ENCODE data around the gene TAOK3. TPM values are rescaled to one million over a fixed set of nuclear protein-coding genes. Genes with fewer than 3 reads are reported as not detected.
"Not testable (repeated sequence)": the region's sequence is repeated elsewhere in the genome, so short reads cannot be mapped to it uniquely, and the experiment has no call there.

Gene TAOK3
- total and polyA plus RNA-seq, 2 donors: 19.8 to 33.6 TPM

- no peak for DNase-seq (ENCODE audit: extremely low spot score)
- no peak overlapping the region for H3K27ac ChIP-seq (ENCODE audit: low read depth)
- H3K4me1 ChIP-seq (ENCODE audit: insufficient read depth): no peaks in the 10 kb centered on the region
- no peak overlapping the region for H3K4me3 ChIP-seq (ENCODE audit: low read depth, low read length)
- no peaks in the 10 kb centered on the region for H3K36me3 ChIP-seq (ENCODE audit: insufficient read depth)
Measured at GRCh38 chr12:118315821-118316220, 56.9 kb downstream of the TAOK3 start.

DNA sequence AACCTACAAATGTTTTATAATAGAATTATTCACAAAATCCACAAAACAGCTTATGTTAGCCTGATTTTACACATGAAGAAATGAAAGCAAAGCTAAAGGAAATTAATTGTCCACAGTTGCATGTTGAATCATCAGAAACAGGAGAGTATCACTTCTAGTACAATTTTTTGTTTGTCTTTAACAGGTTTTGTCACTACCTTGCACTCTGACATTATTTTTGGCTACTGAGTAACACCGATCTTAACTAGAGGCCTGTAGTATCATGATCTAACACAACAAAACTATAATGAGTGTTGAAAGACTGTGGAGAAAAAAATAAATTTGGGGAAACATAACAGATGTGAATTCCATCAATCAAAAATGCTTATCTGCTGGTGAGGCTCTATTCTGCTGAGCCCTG lies 60.1 kb downstream of the TAOK3 start:
- no peaks in the 10 kb centered on the region for H3K4me1 ChIP-seq (ENCODE audit: insufficient read depth)
- H3K27ac ChIP-seq (ENCODE audit: low read depth): no peak overlapping the region
- DNase-seq (ENCODE audit: extremely low spot score): no peak
- no peak overlapping the region for H3K4me3 ChIP-seq (ENCODE audit: low read depth, low read length)
- 71% methylated on average over 1 of the region's 1 CpG for WGBS
- H3K36me3 ChIP-seq (ENCODE audit: insufficient read depth): no peaks in the 10 kb centered on the region

GRCh38 chr12:118311666-118312065 lies 61.0 kb downstream of the TAOK3 start:
- 39% methylated on average over 2 of the region's 2 CpGs for WGBS
- Histone ChIP-seq H3K4me3 (ENCODE audit: low read depth, low read length) (no peak overlapping the region), H3K27ac (ENCODE audit: low read depth) (no peak overlapping the region), H3K4me1 (ENCODE audit: insufficient read depth) (no peaks in the 10 kb centered on the region), H3K36me3 (ENCODE audit: insufficient read depth) (no peaks in the 10 kb centered on the region)
- DNase-seq (ENCODE audit: extremely low spot score): no peak

DNA sequence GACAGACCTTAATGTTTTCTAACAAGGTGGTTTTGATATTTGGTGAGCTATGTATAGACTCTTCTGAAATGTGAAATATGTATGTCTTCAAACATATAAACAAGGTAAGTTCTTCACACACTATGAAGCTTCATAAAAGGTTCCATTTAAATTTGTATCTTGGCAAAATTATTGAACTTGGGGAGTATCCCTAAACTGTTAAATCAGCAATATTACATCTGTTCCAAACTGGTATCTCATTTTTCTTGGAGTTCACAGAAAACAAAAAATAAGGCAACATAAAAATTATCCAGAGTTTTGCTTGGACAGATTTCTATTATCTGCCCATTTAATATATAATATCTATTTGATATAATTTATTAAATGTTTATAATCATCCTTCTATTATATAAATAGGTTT lies 62.4 kb downstream of the TAOK3 start:
- Histone ChIP-seq H3K4me1 (ENCODE audit: insufficient read depth) (no peaks in the 10 kb centered on the region), H3K36me3 (ENCODE audit: insufficient read depth) (no peaks in the 10 kb centered on the region), H3K4me3 (ENCODE audit: low read depth, low read length) (no peak overlapping the region), H3K27ac (ENCODE audit: low read depth) (no peak overlapping the region)
- DNase-seq (ENCODE audit: extremely low spot score): no peak

GRCh38 chr12:118308006-118308405 lies 64.7 kb downstream of the TAOK3 start:
- not testable (repeated sequence) for H3K27ac ChIP-seq (ENCODE audit: low read depth); H3K4me1 ChIP-seq (ENCODE audit: insufficient read depth); DNase-seq (ENCODE audit: extremely low spot score); H3K4me3 ChIP-seq (ENCODE audit: low read depth, low read length); H3K36me3 ChIP-seq (ENCODE audit: insufficient read depth)
- WGBS: 81% methylated on average over 4 of the region's 4 CpGs

DNA sequence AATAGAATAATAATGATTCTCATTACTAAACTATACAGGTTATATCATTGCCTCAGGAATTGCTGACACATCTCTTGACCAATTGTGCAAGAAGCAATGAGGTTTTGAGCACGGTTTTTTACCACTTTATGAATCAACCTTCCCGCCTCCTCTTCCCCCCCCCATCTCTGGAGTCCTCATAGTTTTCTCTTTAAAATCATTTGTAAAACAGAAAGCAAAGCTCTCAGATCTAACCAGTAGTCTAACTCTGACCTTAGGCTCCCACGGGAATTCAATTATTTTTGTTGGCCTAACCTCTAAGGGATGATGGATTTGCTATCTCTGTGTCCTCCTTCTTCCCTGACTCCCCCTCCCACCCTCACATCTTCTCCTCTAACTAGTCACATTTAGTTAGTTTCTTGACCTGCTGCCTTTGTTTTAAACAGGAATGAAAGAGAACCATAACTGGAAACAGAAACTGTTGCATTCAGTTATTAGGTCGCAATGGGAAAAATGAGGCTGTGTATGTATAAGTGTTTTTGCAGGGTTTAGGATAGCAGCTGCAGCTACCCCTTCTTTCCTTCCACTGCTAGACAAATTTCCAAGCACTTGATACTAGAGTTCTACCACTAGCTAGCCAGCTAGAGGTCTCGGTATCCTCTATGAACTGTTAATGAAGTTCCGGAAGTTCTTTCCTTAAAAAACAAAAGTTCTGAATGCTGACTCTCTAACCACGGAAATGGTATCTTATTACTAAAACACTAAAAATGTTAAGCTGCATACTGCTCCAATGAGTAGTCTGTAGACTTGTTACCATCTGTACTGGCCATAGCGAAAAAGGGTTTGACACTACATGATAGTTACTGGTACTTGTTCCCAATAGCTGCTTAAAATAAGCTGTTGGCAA lies 65.4 kb downstream of the TAOK3 start:
- no peaks in the 10 kb centered on the region for H3K36me3 ChIP-seq (ENCODE audit: insufficient read depth)
- no peak overlapping the region for H3K27ac ChIP-seq (ENCODE audit: low read depth)
- 73% methylated on average over 8 of the region's 8 CpGs for WGBS
- no peak overlapping the region for H3K4me3 ChIP-seq (ENCODE audit: low read depth, low read length)
- H3K4me1 ChIP-seq (ENCODE audit: insufficient read depth): no peaks in the 10 kb centered on the region
- DNase-seq (ENCODE audit: extremely low spot score): no peak

GRCh38 chr12:118304093-118304492 lies 68.6 kb downstream of the TAOK3 start:
- no peak overlapping the region for H3K27ac ChIP-seq (ENCODE audit: low read depth)
- no peak for DNase-seq (ENCODE audit: extremely low spot score)
- H3K4me1 ChIP-seq (ENCODE audit: insufficient read depth): no peaks in the 10 kb centered on the region
- H3K36me3 ChIP-seq (ENCODE audit: insufficient read depth): no peaks in the 10 kb centered on the region
- WGBS: 76% methylated on average over 4 of the region's 4 CpGs
- no peak overlapping the region for H3K4me3 ChIP-seq (ENCODE audit: low read depth, low read length)

DNA sequence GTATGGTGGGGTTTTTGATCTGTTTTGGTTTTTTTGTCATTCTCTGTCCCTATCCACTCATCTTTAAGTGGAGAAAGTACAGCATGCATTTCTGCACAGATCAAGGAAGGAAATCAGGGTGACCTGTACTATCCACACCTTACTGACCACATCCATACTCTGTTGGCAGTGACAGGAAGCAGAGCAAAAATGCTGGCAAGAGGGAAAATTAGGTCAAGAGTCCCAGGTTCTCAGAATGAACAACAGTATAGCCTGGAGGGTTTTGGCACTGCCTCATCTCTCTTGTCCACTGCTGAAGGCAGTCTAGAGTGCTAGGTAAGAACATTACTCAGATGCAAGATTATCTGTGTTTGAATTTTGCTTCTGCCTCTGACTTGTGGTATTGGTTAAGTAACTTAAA lies 70.7 kb downstream of the TAOK3 start:
- DNase-seq (ENCODE audit: extremely low spot score): no peak
- Histone ChIP-seq H3K36me3 (ENCODE audit: insufficient read depth) (no peaks in the 10 kb centered on the region), H3K27ac (ENCODE audit: low read depth) (no peak overlapping the region), H3K4me1 (ENCODE audit: insufficient read depth) (no peaks in the 10 kb centered on the region), H3K4me3 (ENCODE audit: low read depth, low read length) (no peak overlapping the region)

- H3K4me1 ChIP-seq (ENCODE audit: insufficient read depth): no peaks in the 10 kb centered on the region
- 52% methylated on average over 5 of the region's 5 CpGs for WGBS
- H3K4me3 ChIP-seq (ENCODE audit: low read depth, low read length): no peak overlapping the region
- DNase-seq (ENCODE audit: extremely low spot score): no peak
- no peak overlapping the region for H3K27ac ChIP-seq (ENCODE audit: low read depth)
- H3K36me3 ChIP-seq (ENCODE audit: insufficient read depth): no peaks in the 10 kb centered on the region
Measured at GRCh38 chr12:118299791-118300460, 72.8 kb downstream of the TAOK3 start.

DNA sequence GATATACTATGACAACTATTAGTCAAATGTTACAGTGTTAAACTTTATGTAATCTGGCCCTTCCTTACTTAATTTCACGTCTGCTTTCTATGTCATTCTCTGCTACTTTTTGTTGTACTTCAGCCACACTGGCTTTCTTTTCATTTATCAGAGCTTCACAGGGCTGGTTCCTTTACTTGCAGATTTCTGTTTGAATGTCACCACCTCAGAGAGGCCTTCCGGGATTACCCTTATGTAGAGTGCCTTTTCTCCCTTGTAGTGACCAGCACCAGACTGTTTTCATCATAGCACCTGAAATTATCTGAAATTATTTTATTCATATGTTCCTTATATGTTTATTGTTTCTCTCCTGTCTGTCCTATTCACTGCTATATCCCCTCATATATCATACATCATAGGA lies 75.4 kb downstream of the TAOK3 start:
- H3K27ac ChIP-seq (ENCODE audit: low read depth): no peak overlapping the region
- 89% methylated on average over 2 of the region's 2 CpGs for WGBS
- H3K4me1 ChIP-seq (ENCODE audit: insufficient read depth): no peaks in the 10 kb centered on the region
- no peak for DNase-seq (ENCODE audit: extremely low spot score)
- no peaks in the 10 kb centered on the region for H3K36me3 ChIP-seq (ENCODE audit: insufficient read depth)
- H3K4me3 ChIP-seq (ENCODE audit: low read depth, low read length): no peak overlapping the region

- no peaks in the 10 kb centered on the region for H3K4me1 ChIP-seq (ENCODE audit: insufficient read depth)
- no peak overlapping the region for H3K27ac ChIP-seq (ENCODE audit: low read depth)
- WGBS: 95% methylated on average over 1 of the region's 1 CpG
- DNase-seq (ENCODE audit: extremely low spot score): no peak
- H3K4me3 ChIP-seq (ENCODE audit: low read depth, low read length): no peak overlapping the region
- H3K36me3 ChIP-seq (ENCODE audit: insufficient read depth): no peaks in the 10 kb centered on the region
Measured at GRCh38 chr12:118292836-118293235, 79.9 kb downstream of the TAOK3 start.

GRCh38 chr12:118290130-118290529 lies 82.6 kb downstream of the TAOK3 start:
- Histone ChIP-seq H3K36me3 (ENCODE audit: insufficient read depth) (no peaks in the 10 kb centered on the region), H3K27ac (ENCODE audit: low read depth) (no peak overlapping the region), H3K4me1 (ENCODE audit: insufficient read depth) (no peaks in the 10 kb centered on the region), H3K4me3 (ENCODE audit: low read depth, low read length) (no peak overlapping the region)
- DNase-seq (ENCODE audit: extremely low spot score): no peak
- WGBS: 29% methylated on average over 3 of the region's 3 CpGs

GRCh38 chr12:118288174-118288573 lies 84.5 kb downstream of the TAOK3 start:
- no peak for DNase-seq (ENCODE audit: extremely low spot score)
- Histone ChIP-seq H3K27ac (ENCODE audit: low read depth) (no peak overlapping the region), H3K4me3 (ENCODE audit: low read depth, low read length) (no peak overlapping the region), H3K4me1 (ENCODE audit: insufficient read depth) (no peaks in the 10 kb centered on the region), H3K36me3 (ENCODE audit: insufficient read depth) (no peaks in the 10 kb centered on the region)
- 86% methylated on average over 1 of the region's 1 CpG for WGBS

- no peak for DNase-seq (ENCODE audit: extremely low spot score)
- Histone ChIP-seq H3K4me3 (ENCODE audit: low read depth, low read length) (no peak overlapping the region), H3K27ac (ENCODE audit: low read depth) (no peak overlapping the region), H3K36me3 (ENCODE audit: insufficient read depth) (no peaks in the 10 kb centered on the region), H3K4me1 (ENCODE audit: insufficient read depth) (no peaks in the 10 kb centered on the region)
Measured at GRCh38 chr12:118287728-118288127, 85.0 kb downstream of the TAOK3 start.
